HepG2 (cell line): ENCODE data around the gene GTF3A. TPM values are rescaled to one million over a fixed set of nuclear protein-coding genes. Genes with fewer than 3 reads are reported as not detected.
A peak's percentile ranks its signal among the peaks of the same experiment; 100 is the strongest.

Experiments used
- ATAC-seq: fragments of 200-7000 bp; cut with Tn5 transposase; 3 replicates; pipeline ENCODE4 v1.9.1; 2020; ENCODE audit warnings: mild to moderate bottlenecking, moderate library complexity
- BruUV-seq: library from RNA; stranded (reverse); fragments of 400-500 nt; replicated peaks from 2 replicates; lab custom pipeline; 2021; lab: Mats Ljungman, UMichigan
- CTCF ChIA-PET: fragments of 300-600 bp; formaldehyde crosslinking; extraction: SDS; loops from one replicate; lab custom pipeline; 2021; ENCODE audit warnings: low total read pairs, inconsistent platforms, low intra/inter-chr PET ratio; lab: Yijun Ruan, JAX
- POLR2A ChIA-PET: fragments of 350-600 bp; sonication (Branson Sonifier 250); formaldehyde crosslinking; loops from one replicate; lab custom pipeline; 2020; ENCODE audit warnings: antibody characterized with exemption, inconsistent platforms; lab: Yijun Ruan, JAX
- DNase-seq: peaks from one replicate; pipeline ENCODE4 v3.0.0-alpha.2; 2015; ENCODE audit warnings: low spot score
- FAIRE-seq: peaks from 3 replicates; lab custom pipeline; 2011; peaks lifted over from hg19 to GRCh38; lab: Jason Lieb, UNC
- H2AFZ ChIP-seq: one replicate; pipeline ENCODE4 v1.6.1; 2011; ENCODE audit warnings: low read length, inconsistent platforms
- H3K27ac ChIP-seq: fragments of 300-600 bp; 3 replicates; pipeline ENCODE4 v1.8.0; 2011; ENCODE audit warnings: mixed run types, mild to moderate bottlenecking, mixed read lengths, low read length, inconsistent platforms; ENCODE audit not compliant: insufficient read depth; ENCODE audit errors: extremely low read length
- H3K27me3 ChIP-seq, 2 experiments: fragments of 200-600 bp in 1 of 2; 2 replicates in 1 of 2; 3 replicates in 1 of 2; pipeline versions ENCODE4 v1.6.0 to v1.8.0; 2011; ENCODE audit warnings: low read length in 2 of 2, mild to moderate bottlenecking in 2 of 2, moderate library complexity in 2 of 2, inconsistent platforms in 1 of 2; ENCODE audit not compliant: insufficient read depth in 2 of 2, control insufficient read depth in 1 of 2
- H3K36me3 ChIP-seq, 2 experiments: fragments of 200-600 bp in 1 of 2; replicated peaks in 1 of 2; 2 replicates in 1 of 2; 3 replicates in 1 of 2; pipeline versions ENCODE4 v1.5.1 to v1.8.0; 2011; ENCODE audit warnings: low read length in 2 of 2, inconsistent platforms in 1 of 2; ENCODE audit not compliant: insufficient read depth in 2 of 2, control insufficient read depth in 1 of 2
- H3K4me1 ChIP-seq: 2 replicates; pipeline ENCODE4 v1.5.1; 2012; ENCODE audit warnings: low read length, inconsistent platforms; ENCODE audit not compliant: insufficient read depth
- H3K4me2 ChIP-seq: 2 replicates; pipeline ENCODE4 v1.6.0; 2011; ENCODE audit warnings: low read depth, low read length, inconsistent platforms
- H3K4me3 ChIP-seq, 3 experiments: fragments of 200-600 bp in 1 of 3; sonication (generic), shearing (Covaris generic) in 1 of 3; replicated peaks in 1 of 3; 2 replicates each; pipeline ENCODE4 v1.5.1; 2011 to 2016; ENCODE audit warnings: low read length in 3 of 3, inconsistent platforms in 2 of 3, low read depth in 2 of 3, mild to moderate bottlenecking in 2 of 3, control low read depth in 1 of 3, mixed read lengths in 1 of 3; ENCODE audit not compliant: insufficient read depth in 1 of 3
- H3K79me2 ChIP-seq: one replicate; pipeline ENCODE4 v1.6.1; 2011; ENCODE audit warnings: low read length, inconsistent platforms; ENCODE audit not compliant: insufficient read depth
- H3K9ac ChIP-seq: 2 replicates; pipeline ENCODE4 v1.6.0; 2011; ENCODE audit warnings: mild to moderate bottlenecking, low read depth, low read length, inconsistent platforms; ENCODE audit not compliant: insufficient read depth
- H3K9me3 ChIP-seq: 2 replicates; pipeline ENCODE4 v1.5.1; 2012; ENCODE audit warnings: mild to moderate bottlenecking, low read length
- H4K20me1 ChIP-seq: 2 replicates; pipeline ENCODE4 v1.6.0; 2011; ENCODE audit warnings: inconsistent platforms, mild to moderate bottlenecking, low read length, moderate library complexity; ENCODE audit not compliant: insufficient read depth
- ATF1 ChIP-seq: IDR thresholded peaks from 2 replicates; pipeline ENCODE4 v1.6.1; 2016; ENCODE audit warnings: mild to moderate bottlenecking, control low read depth
- EZH2 ChIP-seq: conservative IDR thresholded peaks from 2 replicates; pipeline ENCODE4 v1.6.1; 2012; ENCODE audit warnings: mild to moderate bottlenecking, low read depth, low read length, moderate library complexity
- KMT2A ChIP-seq: sonication (generic); formaldehyde crosslinking; IDR thresholded peaks from 2 replicates; pipeline ENCODE4 v1.4.0; 2020; ENCODE audit warnings: missing genetic modification reagents
- PAX8 ChIP-seq: sonication (generic); formaldehyde crosslinking; IDR thresholded peaks from 2 replicates; pipeline ENCODE4 v1.8.0; 2022; ENCODE audit warnings: mild to moderate bottlenecking, missing genetic modification reagents, borderline replicate concordance
- PTBP1 ChIP-seq: fragments of 200-400 bp; formaldehyde crosslinking; IDR thresholded peaks from 2 replicates; pipeline ENCODE4 v1.6.1; 2018; ENCODE audit warnings: low read length, low read depth; ENCODE audit not compliant: poor library complexity, severe bottlenecking
- REL ChIP-seq: sonication (generic); formaldehyde crosslinking; conservative IDR thresholded peaks from 2 replicates; pipeline ENCODE4 v1.8.0; 2022; ENCODE audit warnings: mild to moderate bottlenecking, missing genetic modification reagents, moderate library complexity
- SIX1 ChIP-seq: sonication (generic); formaldehyde crosslinking; IDR thresholded peaks from 2 replicates; pipeline ENCODE4 v1.4.0; 2020; ENCODE audit warnings: missing genetic modification reagents, borderline replicate concordance
- SNRNP70 ChIP-seq: fragments of 200-400 bp; formaldehyde crosslinking; IDR thresholded peaks from 2 replicates; pipeline ENCODE4 v1.6.1; 2017; ENCODE audit warnings: mild to moderate bottlenecking, low read depth, low read length, moderate library complexity
- TEAD3 ChIP-seq: optimal IDR thresholded peaks from 2 replicates; pipeline ENCODE3; 2016; ENCODE audit warnings: borderline replicate concordance
- ZNF101 ChIP-seq: sonication (generic); formaldehyde crosslinking; IDR thresholded peaks from 2 replicates; pipeline ENCODE4 v1.4.0; 2020; ENCODE audit warnings: mild to moderate bottlenecking, low read depth, missing genetic modification reagents, borderline replicate concordance
- ZNF556 ChIP-seq: sonication (generic); formaldehyde crosslinking; IDR thresholded peaks from 2 replicates; pipeline ENCODE4 v1.4.0; 2020; ENCODE audit warnings: mild to moderate bottlenecking, missing genetic modification reagents, borderline replicate concordance
- ZNF768 ChIP-seq: sonication (generic); formaldehyde crosslinking; IDR thresholded peaks from 2 replicates; pipeline ENCODE4 v1.4.0; 2020; ENCODE audit warnings: missing genetic modification reagents
- WGBS: methylation state at CpG from one replicate; pipeline ENCODE4 v1.1.6; 2017; ENCODE audit warnings: low lambda C conversion rate; 5-methylcytosine and 5-hydroxymethylcytosine counted together
- in situ Hi-C: cut with HindIII; loops from 2 replicates; pipeline ENCODE4 v1.10.0; 2017; ENCODE audit warnings: low pct_unique_long_range_greater_than_20kb; ENCODE audit not compliant: extremely low pct_ligation_motif_present
- intact Hi-C: fragments of 100-400 bp; cut with micrococcal nuclease; formaldehyde crosslinking; loops from one replicate; pipeline ENCODE4 v1.10.0; 2022; ENCODE audit not compliant: unreplicated experiment
- polyA plus RNA-seq, 8 experiments: library from polyadenylated mRNA; depleted of rRNA in 3 of 8; stranded (reverse) in 7 of 8; unstranded in 1 of 8; fragments of >200 nt; fragmentation: Illumina TruSeq in 4 of 8; extraction: Trizol in 4 of 8; gene quantifications; 2 replicates each; pipeline versions ENCODE4 v1.2.1 to v1.2.3, GENCODE V29; 2011 to 2016; ENCODE audit warnings: low read depth in 4 of 8, missing spikeins in 1 of 8, mixed read lengths in 1 of 8; ENCODE audit not compliant: insufficient read depth in 1 of 8
- total RNA-seq, 5 experiments: library from RNA; depleted of rRNA; stranded (reverse); fragments of >200 nt; fragmentation: Illumina TruSeq; extraction: Trizol; gene quantifications; 2 replicates each; pipeline ENCODE4 v1.2.3, GENCODE V29; 2016; ENCODE audit warnings: low read depth in 1 of 5
- TF ChIP-seq, protein P1 (sequence below): IDR thresholded peaks from 2 replicates; pipeline ENCODE4 v1.6.1; 2016; ENCODE audit warnings: low read depth
- TF ChIP-seq, protein P2 (sequence below): sonication (generic); formaldehyde crosslinking; conservative IDR thresholded peaks from 2 replicates; pipeline ENCODE4 v1.4.0; 2020; ENCODE audit warnings: missing genetic modification reagents
- TF ChIP-seq, protein P3 (sequence below): sonication (generic); formaldehyde crosslinking; IDR thresholded peaks from 2 replicates; pipeline ENCODE4 v1.4.0; 2020; ENCODE audit warnings: missing genetic modification reagents

The GTF3A gene
- total and polyA plus RNA-seq, 2 of the 13 experiments (the other 11 are each of a cell fraction or from before 2014, with no cell fraction given): 42.1 to 176 TPM

DNA sequence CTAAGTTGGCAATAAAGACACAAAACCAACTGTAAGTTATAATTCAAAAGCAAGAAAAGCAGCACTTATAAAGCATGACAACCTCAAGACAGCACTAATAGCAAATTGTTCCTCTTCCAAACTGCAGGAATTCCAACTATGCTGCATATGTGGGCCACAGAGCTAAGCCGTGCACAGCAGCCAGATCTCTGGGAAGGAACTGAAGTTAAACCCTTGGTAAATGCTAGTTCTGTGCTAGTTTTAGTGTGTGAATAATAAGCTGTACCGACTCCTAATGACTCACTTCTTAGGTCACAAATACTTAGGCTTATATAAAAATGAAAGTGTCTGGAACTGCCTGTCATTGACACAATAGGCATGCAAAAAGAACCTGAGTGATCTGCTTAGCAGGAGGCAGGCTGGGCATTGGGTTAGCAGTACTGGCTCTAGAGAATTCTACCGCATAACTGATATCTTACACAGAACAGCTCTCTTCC, 21.2 kb upstream of the GTF3A start:
- H3K36me3 ChIP-seq: no peaks in the 10 kb centered on the region
- ATAC-seq (peak; percentile 60), DNase-seq (no peak), FAIRE-seq (no peak)
- H3K27ac ChIP-seq: peak overlapping the region; percentile 91
- peak overlapping the region; percentile 68 for H3K4me2 ChIP-seq
- H3K79me2 ChIP-seq: no peaks in the 10 kb centered on the region
- ChIA-PET POLR2A (interaction anchor here (0.6 to 3.6 kb wide), 12 partner anchors 8 to 735 kb away, joined by 3 to 38 read pairs (median 5); partner anchors contain the start of genes GTF3A, LNX2, MTIF3 and RASL11A), CTCF (no interaction called here)
- 30% methylated on average over 3 of the region's 3 CpGs for whole genome bisulfite sequencing
- H3K9ac ChIP-seq: peak overlapping the region; percentile 64
- H3K4me1 ChIP-seq: peaks cover 63% of the 10 kb centered on the region
- intact Hi-C loops (no loop called here), in situ Hi-C loops (no loop called here)
- H4K20me1 ChIP-seq: no peaks in the 10 kb centered on the region
- H2AFZ ChIP-seq: peak overlapping the region; percentile 62
- H3K9me3 ChIP-seq: no peaks in the 10 kb centered on the region
- peak overlapping the region in 1 of 3 experiments; percentile 53; a peak in 2 of 6 replicates for H3K4me3 ChIP-seq
- H3K27me3 ChIP-seq: no peaks in the 10 kb centered on the region
- no TSS peak for BruUV-seq
- TF ChIP-seq PAX8 (CRISPR knock-in tag) (no peak), ATF1 (CRISPR knock-in tag) (no peak), ZNF556 (peak; percentile 18; the same call in 1 of the 2 replicates), SNRNP70 (no peak), PTBP1 (no peak), KMT2A (CRISPR knock-in tag) (peak; percentile 17; the same call in 1 of the 2 replicates), ZNF768 (CRISPR knock-in tag) (no peak), EZH2 (no peak), ZNF101 (CRISPR knock-in tag) (no peak), SIX1 (CRISPR knock-in tag) (no peak), REL (CRISPR knock-in tag) (0 out of 2 replicates have a peak, but pooled peaks have one; percentile 58), TEAD3 (CRISPR knock-in tag) (peak; percentile 93)
- TF ChIP-seq, protein P1, sequence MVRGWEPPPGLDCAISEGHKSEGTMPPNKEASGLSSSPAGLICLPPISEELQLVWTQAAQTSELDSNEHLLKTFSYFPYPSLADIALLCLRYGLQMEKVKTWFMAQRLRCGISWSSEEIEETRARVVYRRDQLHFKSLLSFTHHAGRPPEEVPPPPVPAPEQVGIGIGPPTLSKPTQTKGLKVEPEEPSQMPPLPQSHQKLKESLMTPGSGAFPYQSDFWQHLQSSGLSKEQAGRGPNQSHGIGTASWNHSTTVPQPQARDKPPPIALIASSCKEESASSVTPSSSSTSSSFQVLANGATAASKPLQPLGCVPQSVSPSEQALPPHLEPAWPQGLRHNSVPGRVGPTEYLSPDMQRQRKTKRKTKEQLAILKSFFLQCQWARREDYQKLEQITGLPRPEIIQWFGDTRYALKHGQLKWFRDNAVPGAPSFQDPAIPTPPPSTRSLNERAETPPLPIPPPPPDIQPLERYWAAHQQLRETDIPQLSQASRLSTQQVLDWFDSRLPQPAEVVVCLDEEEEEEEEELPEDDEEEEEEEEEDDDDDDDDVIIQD (CRISPR knock-in tag): no peak
- TF ChIP-seq, protein P2, sequence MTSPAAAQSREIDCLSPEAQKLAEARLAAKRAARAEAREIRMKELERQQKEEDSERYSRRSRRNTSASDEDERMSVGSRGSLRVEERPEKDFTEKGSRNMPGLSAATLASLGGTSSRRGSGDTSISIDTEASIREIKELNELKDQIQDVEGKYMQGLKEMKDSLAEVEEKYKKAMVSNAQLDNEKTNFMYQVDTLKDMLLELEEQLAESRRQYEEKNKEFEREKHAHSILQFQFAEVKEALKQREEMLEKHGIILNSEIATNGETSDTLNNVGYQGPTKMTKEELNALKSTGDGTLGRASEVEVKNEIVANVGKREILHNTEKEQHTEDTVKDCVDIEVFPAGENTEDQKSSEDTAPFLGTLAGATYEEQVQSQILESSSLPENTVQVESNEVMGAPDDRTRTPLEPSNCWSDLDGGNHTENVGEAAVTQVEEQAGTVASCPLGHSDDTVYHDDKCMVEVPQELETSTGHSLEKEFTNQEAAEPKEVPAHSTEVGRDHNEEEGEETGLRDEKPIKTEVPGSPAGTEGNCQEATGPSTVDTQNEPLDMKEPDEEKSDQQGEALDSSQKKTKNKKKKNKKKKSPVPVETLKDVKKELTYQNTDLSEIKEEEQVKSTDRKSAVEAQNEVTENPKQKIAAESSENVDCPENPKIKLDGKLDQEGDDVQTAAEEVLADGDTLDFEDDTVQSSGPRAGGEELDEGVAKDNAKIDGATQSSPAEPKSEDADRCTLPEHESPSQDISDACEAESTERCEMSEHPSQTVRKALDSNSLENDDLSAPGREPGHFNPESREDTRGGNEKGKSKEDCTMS: no peak
- TF ChIP-seq, protein P3, sequence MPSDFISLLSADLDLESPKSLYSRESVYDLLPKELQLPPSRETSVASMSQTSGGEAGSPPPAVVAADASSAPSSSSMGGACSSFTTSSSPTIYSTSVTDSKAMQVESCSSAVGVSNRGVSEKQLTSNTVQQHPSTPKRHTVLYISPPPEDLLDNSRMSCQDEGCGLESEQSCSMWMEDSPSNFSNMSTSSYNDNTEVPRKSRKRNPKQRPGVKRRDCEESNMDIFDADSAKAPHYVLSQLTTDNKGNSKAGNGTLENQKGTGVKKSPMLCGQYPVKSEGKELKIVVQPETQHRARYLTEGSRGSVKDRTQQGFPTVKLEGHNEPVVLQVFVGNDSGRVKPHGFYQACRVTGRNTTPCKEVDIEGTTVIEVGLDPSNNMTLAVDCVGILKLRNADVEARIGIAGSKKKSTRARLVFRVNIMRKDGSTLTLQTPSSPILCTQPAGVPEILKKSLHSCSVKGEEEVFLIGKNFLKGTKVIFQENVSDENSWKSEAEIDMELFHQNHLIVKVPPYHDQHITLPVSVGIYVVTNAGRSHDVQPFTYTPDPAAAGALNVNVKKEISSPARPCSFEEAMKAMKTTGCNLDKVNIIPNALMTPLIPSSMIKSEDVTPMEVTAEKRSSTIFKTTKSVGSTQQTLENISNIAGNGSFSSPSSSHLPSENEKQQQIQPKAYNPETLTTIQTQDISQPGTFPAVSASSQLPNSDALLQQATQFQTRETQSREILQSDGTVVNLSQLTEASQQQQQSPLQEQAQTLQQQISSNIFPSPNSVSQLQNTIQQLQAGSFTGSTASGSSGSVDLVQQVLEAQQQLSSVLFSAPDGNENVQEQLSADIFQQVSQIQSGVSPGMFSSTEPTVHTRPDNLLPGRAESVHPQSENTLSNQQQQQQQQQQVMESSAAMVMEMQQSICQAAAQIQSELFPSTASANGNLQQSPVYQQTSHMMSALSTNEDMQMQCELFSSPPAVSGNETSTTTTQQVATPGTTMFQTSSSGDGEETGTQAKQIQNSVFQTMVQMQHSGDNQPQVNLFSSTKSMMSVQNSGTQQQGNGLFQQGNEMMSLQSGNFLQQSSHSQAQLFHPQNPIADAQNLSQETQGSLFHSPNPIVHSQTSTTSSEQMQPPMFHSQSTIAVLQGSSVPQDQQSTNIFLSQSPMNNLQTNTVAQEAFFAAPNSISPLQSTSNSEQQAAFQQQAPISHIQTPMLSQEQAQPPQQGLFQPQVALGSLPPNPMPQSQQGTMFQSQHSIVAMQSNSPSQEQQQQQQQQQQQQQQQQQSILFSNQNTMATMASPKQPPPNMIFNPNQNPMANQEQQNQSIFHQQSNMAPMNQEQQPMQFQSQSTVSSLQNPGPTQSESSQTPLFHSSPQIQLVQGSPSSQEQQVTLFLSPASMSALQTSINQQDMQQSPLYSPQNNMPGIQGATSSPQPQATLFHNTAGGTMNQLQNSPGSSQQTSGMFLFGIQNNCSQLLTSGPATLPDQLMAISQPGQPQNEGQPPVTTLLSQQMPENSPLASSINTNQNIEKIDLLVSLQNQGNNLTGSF (CRISPR knock-in tag): no peak
